B cell (primary cell): ENCODE measurements around the gene NUDCD3. TPM values are rescaled to one million over a fixed set of nuclear protein-coding genes. Genes with fewer than 3 reads are reported as not detected.

Source experiments
- ATAC-seq: fragments of 200-7000 bp; cut with Tn5 transposase; one replicate; pipeline ENCODE4 v1.10.0; 2021; ENCODE audit warnings: low read depth, mild to moderate bottlenecking, moderate number of reproducible peaks, moderate library complexity
- CTCF ChIA-PET: fragments of 350-600 bp; sonication (Branson Sonifier 250); formaldehyde crosslinking; loops from one replicate; lab custom pipeline; 2021; ENCODE audit warnings: antibody characterized with exemption, inconsistent platforms; lab: Charles Lee
- POLR2A ChIA-PET: fragments of 350-600 bp; sonication (Branson Sonifier 250); formaldehyde crosslinking; loops from one replicate; lab custom pipeline; 2021; ENCODE audit warnings: antibody characterized with exemption; lab: Charles Lee
- DNase-seq: peaks from one replicate; pipeline ENCODE4 v3.0.0; 2013
- H2AFZ ChIP-seq: 2 replicates; pipeline ENCODE4 v1.6.1; 2012; ENCODE audit warnings: mild to moderate bottlenecking, low read depth, low read length; ENCODE audit not compliant: insufficient read depth, poor library complexity, severe bottlenecking
- H3K27ac ChIP-seq, 2 donors: 1 replicate in 1 of 2; 2 replicates in 1 of 2; pipeline ENCODE4 v1.5.1; 2012 to 2013; ENCODE audit warnings: low read length in 2 of 2, mild to moderate bottlenecking in 2 of 2, moderate library complexity in 1 of 2
- H3K27me3 ChIP-seq, 4 experiments: fragments of 200-600 bp in 1 of 4; sonication (generic) in 1 of 4; replicated peaks in 1 of 4; 1 replicate in 2 of 4; 2 replicates in 2 of 4; pipeline versions ENCODE4 v1.6.1 to v1.7.0; 2013 to 2016; ENCODE audit warnings: low read length in 3 of 4, mild to moderate bottlenecking in 2 of 4, mixed read lengths in 1 of 4, moderate library complexity in 1 of 4; ENCODE audit not compliant: insufficient read depth in 4 of 4, control insufficient read depth in 3 of 4; ENCODE audit errors: control extremely low read depth in 1 of 4
- H3K36me3 ChIP-seq, 2 experiments: replicated peaks in 1 of 2; 1 replicate in 1 of 2; 2 replicates in 1 of 2; pipeline versions ENCODE4 v1.6.1 to v1.7.1; 2013; ENCODE audit warnings: low read length in 1 of 2; ENCODE audit not compliant: insufficient read depth in 2 of 2, control insufficient read depth in 1 of 2; ENCODE audit errors: control extremely low read depth in 1 of 2, extremely low read depth in 1 of 2
- H3K4me1 ChIP-seq, 2 donors: fragments of 200-600 bp in 1 of 2; sonication (generic) in 1 of 2; 1 replicate in 1 of 2; 2 replicates in 1 of 2; pipeline versions ENCODE4 v1.5.1 to v1.6.1; 2013 to 2017; ENCODE audit warnings: low read length in 2 of 2; ENCODE audit not compliant: control insufficient read depth in 2 of 2, insufficient read depth in 2 of 2
- H3K4me2 ChIP-seq: replicated peaks from 2 replicates; pipeline ENCODE3; 2012; ENCODE audit warnings: mild to moderate bottlenecking, low read depth, low read length; ENCODE audit not compliant: poor library complexity, severe bottlenecking
- H3K4me3 ChIP-seq, 5 experiments: fragments of 200-600 bp in 1 of 5; sonication (generic) in 1 of 5; 1 replicate in 3 of 5; 2 replicates in 2 of 5; pipeline versions ENCODE4 v1.5.1 to v1.7.0; 2011 to 2016; ENCODE audit warnings: low read length in 4 of 5, mild to moderate bottlenecking in 4 of 5, low read depth in 2 of 5, control low read depth in 1 of 5, moderate library complexity in 1 of 5; ENCODE audit not compliant: insufficient read depth in 1 of 5; ENCODE audit errors: control extremely low read depth in 1 of 5, extremely low read depth in 1 of 5
- H3K79me2 ChIP-seq: fragments of 200-600 bp; sonication (generic); one replicate; pipeline ENCODE4 v1.6.0; 2016; ENCODE audit warnings: low read length; ENCODE audit not compliant: control insufficient read depth, insufficient read depth
- H3K9ac ChIP-seq: fragments of 200-600 bp; sonication (generic); 2 replicates; pipeline ENCODE4 v1.6.1; 2017; ENCODE audit warnings: mild to moderate bottlenecking, low read length, moderate library complexity
- H3K9me3 ChIP-seq, 3 donors: one replicate each; pipeline versions ENCODE4 v1.6.1 to v1.7.1; 2013; ENCODE audit warnings: low read length in 2 of 3; ENCODE audit not compliant: control insufficient read depth in 2 of 3, insufficient read depth in 1 of 3; ENCODE audit errors: control extremely low read depth in 1 of 3
- H4K20me1 ChIP-seq: 2 replicates; pipeline ENCODE4 v1.6.0; 2012; ENCODE audit warnings: mild to moderate bottlenecking, low read length; ENCODE audit not compliant: insufficient read depth, control insufficient read depth, poor library complexity, severe bottlenecking
- H3K27ac Mint-ChIP-seq: one replicate; pipeline ENCODE4 v1.8.0; 2021; ENCODE audit warnings: mixed read lengths
- H3K27me3 Mint-ChIP-seq: one replicate; pipeline ENCODE4 v1.8.0; 2021; ENCODE audit warnings: mixed read lengths
- H3K4me1 Mint-ChIP-seq: one replicate; pipeline ENCODE4 v1.8.0; 2021; ENCODE audit warnings: mixed read lengths
- H3K4me3 Mint-ChIP-seq: one replicate; pipeline ENCODE4 v1.8.0; 2021; ENCODE audit warnings: mixed read lengths
- H3K9me3 Mint-ChIP-seq: one replicate; pipeline ENCODE4 v1.8.0; 2022; ENCODE audit warnings: mixed read lengths; ENCODE audit not compliant: insufficient read depth
- CTCF ChIP-seq: fragments of 200-600 bp; IDR thresholded peaks from one replicate; pipeline ENCODE4 v1.8.0; 2022; ENCODE audit warnings: antibody characterized with exemption, mild to moderate bottlenecking
- EZH2 ChIP-seq: IDR thresholded peaks from 2 replicates; pipeline ENCODE4 v1.6.1; 2012; ENCODE audit warnings: borderline replicate concordance, low read depth, mild to moderate bottlenecking, moderate library complexity, low read length; ENCODE audit not compliant: insufficient read depth, poor library complexity, severe bottlenecking
- WGBS: methylation state at CpG from one replicate; pipeline ENCODE4 v1.1.5; 2013; ENCODE audit warnings: missing lambda C conversion rate; ENCODE audit not compliant: insufficient coverage; 5-methylcytosine and 5-hydroxymethylcytosine counted together
- intact Hi-C: fragments of 100-400 bp; cut with micrococcal nuclease; formaldehyde crosslinking; loops from one replicate; pipeline ENCODE4 v1.10.0; 2022
- polyA plus RNA-seq: library from polyadenylated mRNA; depleted of rRNA; stranded (reverse); fragments of >200 nt; gene quantifications from 2 replicates; pipeline ENCODE4 v1.2.3, GENCODE V29; 2012
- total RNA-seq, 2 donors: library from RNA; stranded (reverse); fragments of 120-200 nt in 1 of 2; gene quantifications; 1 replicate in 1 of 2; 2 replicates in 1 of 2; pipeline versions ENCODE4 v1.2.3 to v1.2.4, GENCODE V29; 2013 to 2022

Gene NUDCD3
- total and polyA plus RNA-seq, 2 donors (not counting 1 experiment from before 2014, with no cell fraction given): 29.8 to 101 TPM

- Histone ChIP-seq H3K79me2 (peaks cover 73% of the 10 kb centered on the region), H3K4me1 (peaks cover 3 to 11% of the 10 kb centered on the region in 2 donors), H3K4me3 (no peak overlapping the region), H3K27me3 (no peaks in the 10 kb centered on the region), H3K36me3 (peaks cover 4% of the 10 kb centered on the region in 2 experiments), H3K27ac (no peak overlapping the region), H2AFZ (no peak overlapping the region), H3K4me2 (no peak overlapping the region), H3K9ac (no peak overlapping the region), H4K20me1 (peaks cover 83% of the 10 kb centered on the region), H3K9me3 (no peaks in the 10 kb centered on the region)
- POLR2A ChIA-PET: no interaction called here
- TF ChIP-seq CTCF (no peak), EZH2 (no peak)
- Mint-ChIP-seq H3K4me1 (peaks cover 38% of the 10 kb centered on the region), H3K27ac (no peak overlapping the region), H3K9me3 (no peaks in the 10 kb centered on the region), H3K27me3 (no peaks in the 10 kb centered on the region), H3K4me3 (no peak overlapping the region)
- ATAC-seq (no peak), DNase-seq (no peak)
- intact Hi-C loops: no loop called here
- CTCF ChIA-PET: no interaction called here
- 96% methylated on average over 8 of the region's 10 CpGs for WGBS
Observed at GRCh38 chr7:44433255-44434022, 57.0 kb downstream of the NUDCD3 start.

GRCh38 chr7:44432381-44432977, 58.0 kb downstream of the NUDCD3 start:
- Histone ChIP-seq H3K27ac (no peak overlapping the region), H3K4me2 (no peak overlapping the region), H3K79me2 (peaks cover 69% of the 10 kb centered on the region), H3K36me3 (peaks cover 4 to 6% of the 10 kb centered on the region in 2 experiments), H3K9ac (no peak overlapping the region), H3K27me3 (no peaks in the 10 kb centered on the region), H3K9me3 (no peaks in the 10 kb centered on the region), H3K4me1 (peaks cover 3 to 11% of the 10 kb centered on the region in 2 donors), H4K20me1 (peaks cover 85% of the 10 kb centered on the region), H2AFZ (no peak overlapping the region), H3K4me3 (no peak overlapping the region)
- H3K4me3 Mint-ChIP-seq: no peak overlapping the region
- POLR2A ChIA-PET: interaction anchor here (0.6 kb wide), 2 partner anchors 14 to 315 kb away, joined by 3 to 5 read pairs; no protein-coding TSS in a partner anchor
- CTCF ChIA-PET: interaction anchor here (0.9 to 1.0 kb wide), 2 partner anchors 30 to 133 kb away, joined by 3 to 4 read pairs; no protein-coding TSS in a partner anchor
- no peak for TF ChIP-seq EZH2
- no peak for TF ChIP-seq CTCF
- H3K4me1 Mint-ChIP-seq: peaks cover 38% of the 10 kb centered on the region
- DNase-seq: no peak
- intact Hi-C loops: no loop called here
- H3K9me3 Mint-ChIP-seq: no peaks in the 10 kb centered on the region
- no peak overlapping the region for H3K27ac Mint-ChIP-seq
- no peak for ATAC-seq
- no peaks in the 10 kb centered on the region for H3K27me3 Mint-ChIP-seq
- 84% methylated on average over 4 of the region's 6 CpGs for WGBS
